ENCODE data around the gene RGS11.

The RGS11 gene

DNA sequence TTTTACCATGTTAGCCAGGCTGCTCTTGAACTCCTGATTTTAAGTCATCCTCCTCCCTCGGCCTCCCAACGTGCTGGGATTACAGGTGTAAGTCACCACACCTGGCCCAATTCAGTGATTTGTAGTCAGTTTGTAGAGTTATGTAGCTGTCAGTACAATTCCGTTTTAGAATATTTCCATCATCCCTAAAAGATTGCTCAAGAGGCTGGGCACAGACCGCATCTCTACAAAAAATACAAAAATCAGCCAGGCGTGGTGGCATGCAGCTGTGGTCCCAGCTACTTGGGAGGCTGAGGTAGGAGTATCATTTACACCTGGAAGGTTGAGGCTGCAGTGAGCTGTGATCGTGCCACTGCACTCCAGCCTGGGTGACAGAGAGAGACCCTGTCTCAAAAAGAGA, 20.6 kb downstream of the RGS11 start:
- no peak for DNase-seq (ENCODE audit: insufficient read length, low spot score)
- no peak for FAIRE-seq
- TF ChIP-seq POLR2AphosphoS5 (IDR thresholded peaks at IDR 0.05; ENCODE audit: low read depth, low read length) (no peak), PAX5 (IDR thresholded peaks at IDR 0.05; ENCODE audit: insufficient read depth, low read length, severe bottlenecking) (no peak), TAF1 (IDR thresholded peaks at IDR 0.05; ENCODE audit: low read depth, low read length) (no peak), POU2F2 (IDR thresholded peaks at IDR 0.05; ENCODE audit: low read depth, low read length) (no peak), SPI1 (IDR thresholded peaks at IDR 0.05; ENCODE audit: low read depth, low read length) (no peak), POLR2A (IDR thresholded peaks at IDR 0.05; ENCODE audit: low read depth, low read length) (no peak)

DNA sequence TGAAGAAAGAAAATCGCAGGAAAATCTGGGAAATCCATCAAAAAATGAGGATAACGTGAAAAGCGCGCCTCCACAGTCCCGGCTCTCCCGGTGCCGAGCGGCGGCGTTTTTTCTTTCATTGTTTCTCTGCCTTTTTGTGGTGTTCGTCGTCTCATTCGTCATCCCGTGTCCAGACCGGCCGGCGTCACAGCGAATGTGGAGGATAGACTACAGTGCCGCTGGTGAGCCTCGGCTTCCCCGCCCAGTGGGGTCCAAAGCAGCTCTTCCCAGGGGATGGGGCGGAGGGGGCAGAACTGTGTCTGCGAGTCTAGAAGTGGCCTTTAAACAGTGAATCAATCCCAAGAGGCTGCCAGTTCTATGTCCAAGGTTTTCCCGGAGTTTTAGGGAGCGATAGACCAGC, 21.3 kb downstream of the RGS11 start:
- DNase-seq (ENCODE audit: insufficient read length, low spot score), result no peak
- no peak for FAIRE-seq
- TF ChIP-seq SPI1 (IDR thresholded peaks at IDR 0.05; ENCODE audit: low read depth, low read length), result no peak
- TF ChIP-seq TAF1 (IDR thresholded peaks at IDR 0.05; ENCODE audit: low read depth, low read length), result no peak
- TF ChIP-seq POU2F2 (IDR thresholded peaks at IDR 0.05; ENCODE audit: low read depth, low read length), result no peak
- no peak for TF ChIP-seq POLR2A (IDR thresholded peaks at IDR 0.05; ENCODE audit: low read depth, low read length)
- TF ChIP-seq POLR2AphosphoS5 (IDR thresholded peaks at IDR 0.05; ENCODE audit: low read depth, low read length), result no peak
- TF ChIP-seq PAX5 (IDR thresholded peaks at IDR 0.05; ENCODE audit: insufficient read depth, low read length, severe bottlenecking), result no peak

DNA sequence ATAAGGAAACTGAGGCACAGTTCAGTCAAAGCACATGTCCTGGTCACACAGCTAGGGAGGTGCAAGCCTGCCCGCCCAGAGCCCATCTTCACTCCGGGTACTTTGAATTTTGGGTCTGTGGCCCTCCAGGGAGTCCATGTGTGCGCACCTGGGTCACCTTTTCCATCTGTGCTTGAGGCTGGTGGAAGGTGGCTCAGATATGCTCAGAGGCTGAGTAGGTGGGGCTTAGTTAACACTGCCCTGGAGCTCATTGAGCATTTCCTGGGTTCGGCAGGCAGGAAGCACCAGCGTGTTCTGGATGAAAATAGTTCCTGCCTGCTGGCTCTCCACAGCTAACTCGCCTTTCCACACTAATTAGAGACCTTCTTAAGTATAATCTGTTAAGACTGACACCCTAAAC, 21.9 kb downstream of the RGS11 start:
- no peak for TF ChIP-seq PAX5 (IDR thresholded peaks at IDR 0.05; ENCODE audit: insufficient read depth, low read length, severe bottlenecking)
- TF ChIP-seq POLR2AphosphoS5 (IDR thresholded peaks at IDR 0.05; ENCODE audit: low read depth, low read length), result no peak
- TF ChIP-seq TAF1 (IDR thresholded peaks at IDR 0.05; ENCODE audit: low read depth, low read length), result no peak
- no peak for TF ChIP-seq POU2F2 (IDR thresholded peaks at IDR 0.05; ENCODE audit: low read depth, low read length)
- TF ChIP-seq SPI1 (IDR thresholded peaks at IDR 0.05; ENCODE audit: low read depth, low read length), result no peak
- no peak for TF ChIP-seq POLR2A (IDR thresholded peaks at IDR 0.05; ENCODE audit: low read depth, low read length)
- FAIRE-seq (peak; percentile 76), DNase-seq (ENCODE audit: insufficient read length, low spot score) (peak; percentile 27)

DNA sequence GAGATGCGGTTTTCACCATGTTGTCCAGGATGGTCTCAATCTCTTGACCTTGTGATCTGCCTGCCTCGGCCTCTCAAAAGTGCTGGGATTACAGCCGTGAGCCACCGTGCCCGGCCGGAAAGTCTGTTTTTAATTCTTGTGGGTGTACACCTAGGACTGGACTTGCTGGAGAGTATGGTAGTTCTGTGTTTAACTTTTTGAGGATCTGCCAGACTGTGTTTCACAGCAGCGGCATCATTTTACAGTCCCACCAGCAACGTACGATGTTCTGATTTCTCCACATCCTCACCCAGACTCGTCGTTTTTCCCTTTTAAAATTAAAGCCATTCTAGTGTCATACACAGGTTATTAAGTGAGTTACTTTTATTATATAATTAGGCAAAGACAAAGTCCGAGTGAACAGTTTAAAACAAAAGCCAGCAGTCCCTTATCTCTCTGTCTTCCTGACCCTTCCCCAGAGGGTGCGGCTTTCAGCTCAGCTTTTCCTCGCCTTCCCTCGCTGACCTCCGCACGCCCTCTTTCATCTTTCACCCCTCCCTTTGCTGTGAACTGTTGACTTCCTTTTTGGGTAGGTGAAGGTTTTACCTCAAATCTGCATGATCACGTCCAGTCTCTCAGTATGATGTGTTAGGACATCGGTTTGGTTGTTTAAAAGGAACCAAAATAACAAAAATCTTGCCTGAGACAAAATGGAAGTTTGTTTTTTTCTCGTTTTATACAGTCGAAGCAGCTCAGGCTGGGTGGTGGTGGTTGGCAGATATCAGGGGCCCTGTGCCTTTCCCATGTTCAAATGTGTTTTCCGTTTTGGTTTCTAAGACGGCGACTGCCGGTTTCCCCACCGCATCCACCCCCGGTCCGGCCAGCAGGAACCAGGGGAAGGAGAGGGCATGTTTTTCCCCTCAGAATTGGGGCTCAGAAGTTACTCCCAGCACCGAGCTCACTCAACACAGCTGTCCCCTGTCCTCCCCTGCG, 23.1 kb downstream of the RGS11 start:
- DNase-seq (ENCODE audit: insufficient read length, low spot score) (peak; percentile 67), FAIRE-seq (peak; percentile 82)
- TF ChIP-seq SPI1 (IDR thresholded peaks at IDR 0.05; ENCODE audit: low read depth, low read length) (peak; percentile 34), POU2F2 (IDR thresholded peaks at IDR 0.05; ENCODE audit: low read depth, low read length) (peak; percentile 87; the same call in 1 of the 2 replicates), TAF1 (IDR thresholded peaks at IDR 0.05; ENCODE audit: low read depth, low read length) (no peak), PAX5 (IDR thresholded peaks at IDR 0.05; ENCODE audit: insufficient read depth, low read length, severe bottlenecking) (no peak), POLR2AphosphoS5 (IDR thresholded peaks at IDR 0.05; ENCODE audit: low read depth, low read length) (no peak)

DNA sequence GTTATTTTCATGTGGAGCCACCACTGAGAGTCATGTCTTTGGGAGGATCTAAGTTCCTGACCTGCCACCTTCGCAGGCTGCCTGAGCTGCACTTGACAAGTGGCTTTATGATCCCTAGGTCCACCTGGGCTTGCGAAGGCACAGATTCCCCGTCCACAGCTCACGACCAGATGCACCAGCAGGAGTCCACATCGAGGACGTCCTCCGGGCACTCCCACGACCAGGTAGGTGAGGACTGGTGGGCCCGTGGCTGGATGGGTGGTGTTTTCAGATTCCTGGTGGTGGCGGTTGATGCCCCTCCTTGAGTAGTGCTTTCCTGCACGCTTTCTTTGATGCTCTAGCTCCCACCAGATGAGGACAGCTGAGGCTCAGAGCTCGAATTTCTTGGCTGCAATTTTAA, 26.3 kb downstream of the RGS11 start:
- TF ChIP-seq POLR2AphosphoS5 (IDR thresholded peaks at IDR 0.05; ENCODE audit: low read depth, low read length) (no peak), SPI1 (IDR thresholded peaks at IDR 0.05; ENCODE audit: low read depth, low read length) (no peak), POLR2A (IDR thresholded peaks at IDR 0.05; ENCODE audit: low read depth, low read length) (no peak), PAX5 (IDR thresholded peaks at IDR 0.05; ENCODE audit: insufficient read depth, low read length, severe bottlenecking) (no peak), POU2F2 (IDR thresholded peaks at IDR 0.05; ENCODE audit: low read depth, low read length) (no peak), TAF1 (IDR thresholded peaks at IDR 0.05; ENCODE audit: low read depth, low read length) (no peak)
- DNase-seq (ENCODE audit: insufficient read length, low spot score) (no peak), FAIRE-seq (no peak)

DNA sequence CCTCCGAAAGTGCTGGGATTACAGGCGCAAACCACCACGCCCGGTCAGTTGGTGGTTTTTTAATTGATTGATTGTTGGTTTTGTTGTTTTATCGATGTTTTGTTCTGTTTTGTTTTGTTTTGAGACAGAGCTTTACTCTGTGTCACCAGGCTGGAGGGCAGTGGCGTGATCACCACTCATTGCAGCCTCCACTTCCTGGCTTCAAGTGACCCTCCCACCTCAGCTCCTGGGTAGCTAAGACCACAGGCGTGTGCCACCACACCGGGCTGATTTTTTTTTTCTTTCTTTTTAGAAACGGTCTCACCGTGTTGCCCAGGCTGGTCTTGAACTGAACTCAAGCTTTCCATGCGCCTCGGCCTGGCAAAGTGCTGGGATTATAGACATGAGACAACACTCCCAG, 28.7 kb downstream of the RGS11 start:
- FAIRE-seq, result no peak
- no peak for DNase-seq (ENCODE audit: insufficient read length, low spot score)
- TF ChIP-seq POU2F2 (IDR thresholded peaks at IDR 0.05; ENCODE audit: low read depth, low read length) (no peak), PAX5 (IDR thresholded peaks at IDR 0.05; ENCODE audit: insufficient read depth, low read length, severe bottlenecking) (no peak), POLR2AphosphoS5 (IDR thresholded peaks at IDR 0.05; ENCODE audit: low read depth, low read length) (no peak), POLR2A (IDR thresholded peaks at IDR 0.05; ENCODE audit: low read depth, low read length) (no peak), TAF1 (IDR thresholded peaks at IDR 0.05; ENCODE audit: low read depth, low read length) (no peak), SPI1 (IDR thresholded peaks at IDR 0.05; ENCODE audit: low read depth, low read length) (no peak)

DNA sequence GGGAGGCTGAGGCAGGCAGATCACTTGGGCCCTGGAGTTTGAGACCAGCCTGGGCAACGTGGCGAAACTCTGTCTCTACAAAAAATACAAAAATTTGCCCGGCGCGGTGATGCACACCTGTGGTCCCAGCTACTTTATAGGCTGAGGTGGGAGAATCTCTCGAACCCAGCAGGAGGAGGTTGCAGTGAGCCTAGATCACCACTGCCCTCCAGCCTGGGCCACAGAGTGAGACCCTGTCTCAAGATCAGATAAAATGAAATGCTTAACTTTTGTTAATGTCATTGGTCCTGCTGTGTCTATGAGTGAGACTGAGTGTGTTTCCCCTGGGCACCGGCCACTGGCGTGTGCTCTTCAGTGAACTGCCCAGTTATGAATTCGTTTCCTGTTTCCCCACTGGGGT, 30.6 kb downstream of the RGS11 start:
- no peak for FAIRE-seq
- no peak for DNase-seq (ENCODE audit: insufficient read length, low spot score)
- TF ChIP-seq PAX5 (IDR thresholded peaks at IDR 0.05; ENCODE audit: insufficient read depth, low read length, severe bottlenecking) (no peak), POLR2AphosphoS5 (IDR thresholded peaks at IDR 0.05; ENCODE audit: low read depth, low read length) (no peak), POU2F2 (IDR thresholded peaks at IDR 0.05; ENCODE audit: low read depth, low read length) (no peak), POLR2A (IDR thresholded peaks at IDR 0.05; ENCODE audit: low read depth, low read length) (no peak), TAF1 (IDR thresholded peaks at IDR 0.05; ENCODE audit: low read depth, low read length) (no peak), SPI1 (IDR thresholded peaks at IDR 0.05; ENCODE audit: low read depth, low read length) (no peak)

DNA sequence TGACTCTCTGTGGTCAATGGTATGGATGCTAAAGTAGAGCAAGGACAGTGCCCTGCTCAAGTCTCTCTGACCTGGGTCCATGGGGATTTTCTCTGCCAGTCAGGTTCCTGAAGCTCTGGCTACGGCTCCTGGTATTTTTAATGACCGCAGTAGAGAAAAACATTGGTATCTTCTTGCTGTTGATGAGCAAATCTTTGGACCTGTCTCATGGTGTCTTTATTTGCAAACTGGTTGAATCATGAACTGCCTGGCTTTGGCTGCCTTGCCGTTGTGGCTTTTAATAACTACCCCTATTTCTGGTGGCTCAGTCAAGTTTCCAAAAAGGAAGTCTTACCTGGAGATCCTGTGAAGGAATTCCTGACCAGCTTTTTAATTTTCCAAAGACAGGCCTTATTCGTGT, 32.4 kb downstream of the RGS11 start:
- TF ChIP-seq POU2F2 (IDR thresholded peaks at IDR 0.05; ENCODE audit: low read depth, low read length) (no peak), PAX5 (IDR thresholded peaks at IDR 0.05; ENCODE audit: insufficient read depth, low read length, severe bottlenecking) (no peak), POLR2A (IDR thresholded peaks at IDR 0.05; ENCODE audit: low read depth, low read length) (no peak), TAF1 (IDR thresholded peaks at IDR 0.05; ENCODE audit: low read depth, low read length) (no peak), POLR2AphosphoS5 (IDR thresholded peaks at IDR 0.05; ENCODE audit: low read depth, low read length) (no peak), SPI1 (IDR thresholded peaks at IDR 0.05; ENCODE audit: low read depth, low read length) (no peak)
- FAIRE-seq (no peak), DNase-seq (ENCODE audit: insufficient read length, low spot score) (no peak)

DNA sequence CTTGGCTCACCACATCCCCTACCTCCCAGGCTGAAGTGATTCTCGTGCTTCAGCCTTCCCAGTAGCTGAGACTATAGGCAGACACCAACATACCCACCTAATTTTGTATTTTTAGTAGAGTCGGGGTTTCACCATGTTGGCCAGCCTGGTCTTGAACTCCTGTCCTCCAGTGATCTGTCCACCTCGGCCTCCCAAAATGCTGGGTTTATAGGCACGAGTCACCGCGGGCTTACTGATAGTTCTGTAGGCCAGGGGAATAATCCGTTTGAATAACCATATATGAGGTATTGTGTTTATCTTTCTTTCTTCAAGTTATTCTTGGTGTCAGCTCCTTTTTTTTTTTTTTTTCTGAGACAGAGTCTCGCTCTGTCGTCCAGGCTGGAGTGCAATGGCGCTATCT, 33.5 kb downstream of the RGS11 start:
- no peak for FAIRE-seq
- no peak for TF ChIP-seq POLR2AphosphoS5 (IDR thresholded peaks at IDR 0.05; ENCODE audit: low read depth, low read length)
- TF ChIP-seq SPI1 (IDR thresholded peaks at IDR 0.05; ENCODE audit: low read depth, low read length), result no peak
- TF ChIP-seq POU2F2 (IDR thresholded peaks at IDR 0.05; ENCODE audit: low read depth, low read length), result no peak
- TF ChIP-seq POLR2A (IDR thresholded peaks at IDR 0.05; ENCODE audit: low read depth, low read length), result no peak
- DNase-seq (ENCODE audit: insufficient read length, low spot score), result no peak
